Activated CD4-positive, alpha-beta T cell treated with anti-CD3 and anti-CD28 coated beads, Interleukin-10, Interleukin-2, amounts not matched to agents 100 ng/mL and 50 ng/mL, durations not matched to agents 16 hours and 8 hours (primary cell): Measurements from ENCODE around the gene RNF169.
"Not testable (repeated sequence)": the region's sequence is repeated elsewhere in the genome, so short reads cannot be mapped to it uniquely, and the experiment has no call there.

Experiments used
- DNase-seq: peaks from one replicate; pipeline ENCODE4 v3.0.0-alpha.2; 2020

Gene RNF169

GRCh38 chr11:74771139-74771538, 22.5 kb downstream of the RNF169 start:
- DNase-seq = no peak

GRCh38 chr11:74773476-74773875, 24.8 kb downstream of the RNF169 start:
- no peak for DNase-seq

DNA sequence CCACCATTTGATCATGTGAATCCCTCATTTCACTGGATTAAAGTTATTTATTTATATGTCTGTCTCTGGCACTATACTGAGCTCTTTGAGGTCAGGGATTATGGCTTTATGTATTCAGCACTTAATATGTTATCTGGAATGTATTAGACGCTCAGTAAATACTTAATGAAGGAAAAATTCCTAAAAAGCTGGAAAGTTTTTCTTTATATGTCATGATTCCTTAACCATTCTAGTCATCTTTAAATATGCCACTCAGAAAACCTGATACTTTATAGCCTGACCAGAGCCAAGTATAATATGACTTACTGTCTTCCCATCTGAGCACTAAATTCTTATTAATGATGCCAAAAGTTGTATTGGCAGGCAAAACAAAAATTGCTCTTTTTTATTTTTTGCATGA, 27.1 kb downstream of the RNF169 start:
- no peak for DNase-seq

GRCh38 chr11:74776546-74776945, 27.9 kb downstream of the RNF169 start:
- DNase-seq = no peak

DNA sequence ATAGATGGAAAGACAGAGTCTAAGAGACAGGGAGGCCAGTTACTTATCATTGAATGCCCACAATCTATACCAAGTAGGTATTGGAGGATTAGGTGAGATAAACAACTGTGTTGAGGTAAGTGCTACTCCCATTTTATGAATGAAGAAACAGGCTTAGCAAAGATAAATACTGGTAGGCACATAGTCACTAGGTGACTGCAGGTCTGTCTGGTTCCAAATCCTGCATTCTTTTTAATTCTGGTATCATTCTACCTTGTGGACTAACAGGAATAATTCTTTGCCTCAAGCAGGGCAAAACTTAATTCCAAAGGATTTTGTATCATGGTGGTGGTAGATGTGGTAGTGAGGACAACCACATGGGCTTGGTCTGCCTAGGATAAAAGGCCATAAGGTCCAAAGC, 28.4 kb downstream of the RNF169 start:
- DNase-seq = no peak

GRCh38 chr11:74777877-74778276, 29.2 kb downstream of the RNF169 start:
- DNase-seq = no peak

DNA sequence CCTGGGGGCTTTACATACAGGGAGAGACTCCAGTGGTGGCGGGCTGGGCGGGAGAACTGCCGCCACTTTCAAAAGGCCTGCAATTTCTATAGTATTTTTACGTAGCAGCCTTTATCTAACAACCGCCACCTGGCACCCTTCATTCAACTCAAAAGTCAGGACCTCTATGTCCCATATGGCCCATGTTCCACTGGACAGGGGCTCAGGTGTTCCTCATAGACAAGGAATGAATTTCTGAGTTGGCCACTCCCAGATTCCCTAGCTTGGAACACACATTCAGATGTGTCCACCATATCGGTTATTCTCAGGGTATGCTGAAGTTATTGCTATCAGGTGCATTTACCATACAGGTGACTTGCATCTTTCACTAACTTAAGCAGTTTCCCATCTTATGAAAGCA, 29.9 kb downstream of the RNF169 start:
- DNase-seq = no peak

DNA sequence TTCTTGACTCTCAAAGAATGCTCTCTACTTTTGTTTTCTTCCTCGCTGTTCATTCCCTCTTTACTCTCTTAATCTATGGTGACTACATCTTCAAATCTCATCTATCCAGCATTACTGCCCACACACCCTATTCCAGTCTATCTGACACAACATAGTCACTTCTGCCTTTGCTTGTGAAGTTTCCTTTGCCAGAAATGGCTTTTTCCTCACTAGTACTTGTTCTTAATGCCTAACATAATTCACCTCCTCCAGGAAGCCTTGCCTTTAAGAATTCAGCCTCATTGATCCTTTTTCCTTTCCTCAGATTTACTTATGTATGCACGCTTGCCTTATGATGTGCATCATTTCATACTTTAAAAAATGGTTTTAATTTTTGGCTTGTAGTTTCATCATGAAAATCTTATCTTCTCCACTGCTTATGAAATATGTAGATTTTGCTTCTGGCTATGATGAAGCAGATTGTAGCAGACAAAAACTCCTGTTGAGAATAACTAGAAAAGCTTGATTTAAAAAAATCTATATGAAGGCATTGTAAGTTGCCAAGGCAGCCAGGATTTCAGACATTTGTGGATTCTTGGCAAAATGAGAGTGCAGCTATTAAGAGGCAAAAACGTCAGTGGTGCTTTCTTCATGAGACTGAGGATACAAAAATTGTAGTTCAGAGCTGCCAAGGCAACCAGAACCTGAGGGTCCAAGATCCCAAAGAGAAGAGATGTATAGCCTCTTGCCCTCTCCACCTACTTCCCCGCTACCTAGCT, 31.8 kb downstream of the RNF169 start:
- no peak for DNase-seq

DNA sequence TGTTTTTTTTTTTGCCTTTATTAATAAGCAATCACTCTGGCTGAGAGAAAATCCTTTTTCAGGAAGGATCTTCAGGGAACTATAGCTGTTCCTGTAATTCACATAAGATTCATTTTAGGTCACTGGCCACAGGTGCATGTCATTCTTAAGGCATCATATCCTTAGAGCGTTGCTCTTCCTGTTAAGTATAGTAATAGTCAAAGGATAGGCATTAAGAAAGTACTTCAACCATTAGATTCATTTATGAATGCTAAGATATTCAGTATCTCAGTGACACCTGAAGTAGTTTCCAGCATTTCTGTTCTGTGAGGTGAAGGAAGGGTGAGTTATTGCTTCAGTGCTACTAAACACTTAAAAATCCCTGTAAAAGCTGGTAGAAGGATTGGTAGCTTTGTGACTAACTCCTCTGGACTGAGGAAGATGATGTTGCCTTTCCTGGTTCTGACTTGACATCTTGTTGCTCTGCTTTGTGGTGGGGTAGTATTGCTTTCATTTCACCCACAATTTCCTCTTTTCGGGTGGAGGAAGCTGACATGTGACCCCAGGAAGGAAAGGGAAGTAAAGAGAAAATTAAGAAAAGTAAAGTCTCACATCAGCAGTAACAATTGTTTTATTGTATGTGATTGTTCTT, 34.7 kb downstream of the RNF169 start:
- peak; percentile 76 for DNase-seq

- no peak for DNase-seq
Observed at GRCh38 chr11:74784234-74784633, 35.6 kb downstream of the RNF169 start.

DNA sequence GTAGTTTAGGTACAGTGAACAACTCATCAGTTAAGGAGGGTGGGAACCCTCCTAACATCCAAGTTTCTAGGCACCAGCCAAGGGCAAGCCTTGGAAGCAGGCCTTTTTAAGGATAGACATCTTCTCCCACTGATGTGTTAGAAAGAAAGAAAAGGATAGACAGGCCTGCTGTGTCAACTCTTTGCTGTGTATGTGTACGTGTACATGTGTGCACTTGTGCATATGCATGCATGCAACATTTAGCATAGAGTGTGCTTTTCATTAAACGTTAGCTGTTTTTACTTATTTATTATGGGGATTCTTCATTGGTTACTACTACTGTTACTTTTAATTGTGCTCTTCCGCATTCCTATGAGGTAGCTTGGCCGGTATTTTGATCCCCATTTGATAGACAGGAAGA, 36.1 kb downstream of the RNF169 start:
- DNase-seq = no peak

DNA sequence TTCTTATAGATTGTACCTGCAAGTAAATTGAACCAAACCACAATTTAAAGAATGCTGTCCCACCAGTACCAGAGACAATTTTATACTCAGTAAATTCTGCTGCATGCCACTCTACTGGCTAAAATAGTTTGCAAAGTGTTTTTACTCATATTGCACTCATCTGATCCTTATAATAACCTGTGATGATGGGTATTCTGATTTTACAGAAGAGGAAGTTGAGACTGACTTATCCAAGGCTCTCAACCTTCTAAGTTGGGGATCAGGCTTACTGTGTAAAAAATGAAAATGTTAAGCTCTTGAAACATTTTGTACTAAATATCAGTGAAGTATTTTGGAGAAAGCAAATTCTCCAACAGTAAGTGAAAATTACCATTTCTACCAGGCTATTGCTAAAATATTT, 37.9 kb downstream of the RNF169 start:
- DNase-seq = no peak

GRCh38 chr11:74791333-74792100, 42.9 kb downstream of the RNF169 start:
- DNase-seq = no peak

GRCh38 chr11:74806267-74806666, 57.6 kb downstream of the RNF169 start:
- DNase-seq = no peak

GRCh38 chr11:74809801-74810200, 61.2 kb downstream of the RNF169 start:
- DNase-seq = no peak

GRCh38 chr11:74815966-74816365, 67.3 kb downstream of the RNF169 start:
- DNase-seq = no peak

DNA sequence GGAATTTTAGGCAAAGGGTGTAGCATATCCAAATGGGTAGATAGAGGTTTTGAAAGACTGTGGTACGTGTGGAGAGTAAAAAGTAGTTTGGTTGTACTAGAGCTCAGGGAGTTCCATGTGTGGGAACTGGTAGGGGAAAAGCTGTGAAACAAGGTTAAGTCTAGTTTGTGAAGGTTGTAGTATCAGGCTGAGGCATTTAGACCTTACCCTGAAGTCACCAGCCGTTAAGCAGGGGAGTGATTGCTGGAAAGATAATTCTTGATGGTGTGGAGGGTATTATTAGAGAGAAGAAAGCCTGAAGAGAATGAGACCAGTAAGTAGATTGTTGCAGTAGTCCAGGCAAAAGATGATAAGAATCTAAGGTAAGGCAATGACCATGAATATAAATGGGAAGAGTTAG, 68.0 kb downstream of the RNF169 start:
- DNase-seq = no peak

- no peak for DNase-seq
Observed at GRCh38 chr11:74818283-74818946, 69.8 kb downstream of the RNF169 start.

GRCh38 chr11:74819400-74819799, 70.8 kb downstream of the RNF169 start:
- DNase-seq = no peak

- DNase-seq = peak; percentile 35
Observed at GRCh38 chr11:74820763-74821162, 72.1 kb downstream of the RNF169 start.

GRCh38 chr11:74822170-74822569, 73.5 kb downstream of the RNF169 start:
- DNase-seq = no peak

DNA sequence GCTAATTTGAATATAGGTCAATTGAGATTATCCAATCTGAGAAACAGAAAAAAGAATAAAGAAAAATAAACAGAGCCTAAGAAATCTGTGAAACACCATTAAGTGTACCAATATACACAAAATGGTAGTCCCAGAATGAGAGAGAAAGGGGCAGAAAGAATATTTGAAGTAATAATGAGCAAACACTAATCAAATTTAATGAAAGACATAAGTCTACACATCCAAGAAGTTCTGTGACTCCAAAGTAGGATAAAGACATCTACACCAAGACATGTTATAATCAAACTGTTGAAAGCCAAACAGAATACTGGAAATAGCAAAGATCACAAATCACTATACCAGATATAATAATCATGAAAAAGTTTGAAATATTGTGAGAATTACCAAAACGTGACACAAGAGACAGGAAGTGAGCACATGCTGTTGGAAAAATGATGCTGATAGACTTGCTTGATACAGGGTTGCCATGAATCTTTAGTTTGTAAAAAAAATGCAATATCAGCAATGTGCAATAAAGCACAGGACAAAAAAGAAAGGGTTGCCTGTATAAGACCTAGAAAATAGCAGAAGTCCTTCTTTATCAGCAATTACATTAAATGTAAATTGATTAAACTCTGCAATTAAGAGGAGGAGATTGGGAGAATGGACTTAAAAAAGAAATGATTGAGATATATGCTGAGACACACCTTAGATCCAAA, 75.8 kb downstream of the RNF169 start:
- no peak for DNase-seq

GRCh38 chr11:74825596-74825995, 76.9 kb downstream of the RNF169 start:
- not testable (repeated sequence) for DNase-seq
